GM18526 (cell line): ENCODE measurements around the gene RIC1.

Source experiments
- POLR2A ChIP-seq: IDR thresholded peaks from 3 replicates; pipeline ENCODE4 v1.6.1; 2011; ENCODE audit not compliant: insufficient read length; ENCODE audit errors: extremely low read depth

RIC1 gene

DNA sequence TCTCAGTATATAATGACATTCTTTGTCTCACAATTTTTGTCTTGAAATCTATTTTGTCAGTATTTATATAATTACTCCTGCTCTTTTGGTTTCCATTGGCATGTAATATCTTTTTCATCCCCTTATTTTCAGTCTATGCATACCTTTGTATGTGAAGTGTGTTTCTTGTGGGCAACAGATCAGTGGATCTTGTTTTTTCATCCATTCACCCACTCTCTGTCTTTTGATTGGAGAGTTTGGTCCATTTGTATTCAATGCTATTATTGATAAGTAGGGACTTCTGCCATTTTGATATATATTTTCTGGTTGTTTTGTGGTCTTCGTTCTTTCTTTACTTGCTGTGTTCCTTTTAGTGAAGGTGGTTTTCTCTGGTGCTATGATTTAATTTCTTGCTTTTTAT, 10.9 kb downstream of the RIC1 start:
- no peak for TF ChIP-seq POLR2A

DNA sequence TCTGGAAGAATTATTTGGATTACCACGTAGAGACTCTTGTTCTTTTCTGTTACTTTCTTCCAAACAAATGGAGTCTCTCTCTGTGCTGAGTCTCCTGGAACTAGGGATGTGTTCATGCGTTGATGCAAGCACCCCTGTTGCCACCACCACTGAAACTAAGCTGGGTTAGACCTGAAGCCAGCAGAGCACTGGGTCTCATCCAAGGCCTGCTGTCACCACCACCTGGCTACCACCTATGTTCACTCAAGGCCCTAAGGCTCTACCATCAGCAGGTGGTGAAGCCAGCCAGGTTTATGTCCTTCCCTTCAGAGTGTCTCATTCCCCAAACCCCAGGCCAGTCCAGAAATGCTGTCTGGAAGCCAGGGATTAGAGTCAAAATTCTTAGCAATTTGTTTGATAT, 13.3 kb downstream of the RIC1 start:
- TF ChIP-seq POLR2A: no peak

GRCh38 chr9:5643005-5643624, 14.2 kb downstream of the RIC1 start:
- TF ChIP-seq POLR2A: no peak

DNA sequence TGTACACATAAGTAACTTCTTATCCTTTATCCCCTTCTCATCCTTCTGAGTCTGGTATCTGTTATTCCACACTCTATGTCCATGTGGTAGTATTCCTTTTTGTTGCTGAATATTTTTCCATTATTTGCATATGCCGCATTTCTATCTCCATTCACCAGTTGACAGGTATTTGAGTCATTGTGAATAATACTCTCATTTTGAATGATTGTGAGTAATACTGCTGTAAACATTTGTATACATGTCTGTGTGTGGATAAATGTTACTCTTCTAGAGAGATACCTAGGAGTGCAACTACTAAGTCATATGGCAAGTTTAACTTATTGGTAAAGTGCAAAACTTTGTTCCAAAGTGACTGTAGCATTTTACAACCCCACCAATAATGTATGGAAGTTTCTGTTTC, 15.6 kb downstream of the RIC1 start:
- TF ChIP-seq POLR2A: no peak

GRCh38 chr9:5646116-5646515, 17.2 kb downstream of the RIC1 start:
- no peak for TF ChIP-seq POLR2A

- no peak for TF ChIP-seq POLR2A
Observed at GRCh38 chr9:5650356-5651105, 21.6 kb downstream of the RIC1 start.

GRCh38 chr9:5651246-5651645, 22.3 kb downstream of the RIC1 start:
- TF ChIP-seq POLR2A: no peak

DNA sequence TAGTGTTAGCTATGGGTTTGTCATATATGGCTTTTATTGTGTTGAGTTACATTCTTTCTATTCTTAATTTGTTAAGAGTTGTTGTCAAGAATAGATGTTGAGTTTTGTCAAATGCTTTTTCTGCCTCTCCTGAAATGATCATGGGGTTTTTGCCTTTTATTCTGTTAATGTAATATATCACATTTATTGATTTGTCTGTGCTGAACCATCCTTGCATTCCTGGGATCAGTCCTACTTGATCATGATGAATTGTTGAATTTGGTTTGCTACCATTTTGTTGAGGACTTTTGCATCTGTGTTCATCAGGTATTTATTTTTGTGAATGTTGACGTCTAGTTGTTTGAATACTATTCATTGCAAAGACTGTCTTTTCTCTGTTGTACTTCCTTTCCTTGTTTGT, 23.9 kb downstream of the RIC1 start:
- no peak for TF ChIP-seq POLR2A

GRCh38 chr9:5665059-5665458, 36.2 kb downstream of the RIC1 start:
- no peak for TF ChIP-seq POLR2A

DNA sequence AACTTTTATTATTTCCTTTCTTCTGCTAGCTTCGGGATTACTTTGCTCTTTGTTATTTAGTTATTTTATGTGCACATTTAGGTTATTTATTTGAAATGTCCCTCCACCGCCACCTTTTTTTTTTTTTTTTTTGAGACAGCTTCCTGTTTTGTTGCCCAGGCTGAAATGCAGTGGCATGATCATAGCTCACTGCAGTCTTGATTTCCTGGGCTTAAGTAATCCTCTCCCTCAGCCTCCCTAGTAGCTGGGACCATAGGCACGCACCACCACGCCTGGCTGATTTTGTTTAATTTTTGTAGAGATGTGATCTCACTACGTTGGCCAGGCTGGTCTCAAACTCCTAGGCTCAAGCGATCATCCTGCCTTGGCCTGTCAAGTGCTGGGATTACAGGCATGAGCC, 38.5 kb downstream of the RIC1 start:
- TF ChIP-seq POLR2A: no peak

DNA sequence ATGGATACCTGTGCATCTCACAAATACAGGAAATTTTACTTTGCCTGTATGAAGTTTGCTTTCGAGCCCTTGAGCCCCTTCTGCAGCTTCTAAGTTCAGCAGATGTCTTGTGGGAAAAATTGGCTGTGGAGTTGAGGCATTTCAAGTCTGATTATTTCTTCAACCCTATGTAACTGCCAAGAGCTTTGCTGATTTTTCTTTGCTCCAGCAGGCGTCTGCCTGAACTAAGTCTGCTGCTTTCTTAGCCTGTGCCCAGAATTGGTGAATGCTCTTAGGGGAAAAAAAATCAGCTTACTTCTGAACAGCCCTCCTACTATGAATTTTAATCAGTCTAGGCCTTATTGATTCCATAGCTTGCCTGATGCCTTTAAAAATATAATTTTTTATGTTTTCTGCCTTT, 41.2 kb downstream of the RIC1 start:
- TF ChIP-seq POLR2A: no peak

- TF ChIP-seq POLR2A: no peak
Observed at GRCh38 chr9:5671711-5672353, 42.9 kb downstream of the RIC1 start.

- no peak for TF ChIP-seq POLR2A
Observed at GRCh38 chr9:5684101-5684500, 55.2 kb downstream of the RIC1 start.

DNA sequence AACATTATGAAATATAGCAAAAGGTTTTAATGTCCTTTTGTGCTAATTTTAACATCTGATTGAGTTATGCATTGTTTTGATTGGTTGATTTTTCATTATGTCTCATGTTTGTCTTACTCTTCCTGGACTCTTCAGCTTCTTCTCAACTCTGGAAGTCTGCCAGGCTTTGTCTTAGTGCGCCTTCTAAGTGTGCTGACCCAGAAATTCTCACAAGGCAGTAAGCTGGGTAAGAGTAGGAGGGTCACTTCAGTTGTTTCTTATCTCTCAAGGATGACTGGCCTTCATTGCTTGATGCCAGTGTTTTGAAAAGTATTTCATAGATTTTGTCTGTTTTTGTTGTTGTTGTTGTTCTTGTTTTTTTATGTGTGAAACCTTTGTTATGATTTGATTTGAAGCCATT, 59.2 kb downstream of the RIC1 start:
- TF ChIP-seq POLR2A: no peak

- no peak for TF ChIP-seq POLR2A
Observed at GRCh38 chr9:5690278-5690677, 61.4 kb downstream of the RIC1 start.

GRCh38 chr9:5695860-5696259, 67.0 kb downstream of the RIC1 start:
- TF ChIP-seq POLR2A: no peak
